SK-N-SH (cell line): ENCODE results near the gene HDAC4. TPM values are rescaled to one million over a fixed set of nuclear protein-coding genes. Genes with fewer than 3 reads are reported as not detected.

Source experiments
- CTCF ChIA-PET: fragments of 300-600, 350-600 bp; formaldehyde crosslinking; extraction: SDS; loops from one replicate; lab custom pipeline; 2021; lab: Yijun Ruan, JAX
- POLR2A ChIA-PET: fragments of 350-600 bp; sonication (Branson Sonifier 250); formaldehyde crosslinking; extraction: SDS; loops from one replicate; lab custom pipeline; 2020; ENCODE audit warnings: antibody characterized with exemption, inconsistent platforms; lab: Yijun Ruan, JAX
- DNase-seq: peaks from one replicate; pipeline ENCODE4 v3.0.0; 2012
- H2AFZ ChIP-seq: fragments of 200-600 bp; sonication (generic); 2 replicates; pipeline ENCODE4 v1.8.1; 2016; ENCODE audit warnings: antibody characterized with exemption, mild to moderate bottlenecking, low read depth
- H3F3A ChIP-seq: fragments of 200-600 bp; sonication (generic); replicated peaks from 2 replicates; pipeline ENCODE3; 2016; ENCODE audit warnings: antibody characterized with exemption, mild to moderate bottlenecking; ENCODE audit not compliant: insufficient read depth
- H3K27ac ChIP-seq, 2 experiments: fragments of 200-500 bp in 1 of 2; fragments of 200-600 bp in 1 of 2; sonication (Bioruptor generic) in 1 of 2; sonication (generic), shearing (Covaris generic) in 1 of 2; 2 replicates each; pipeline versions ENCODE4 v1.5.1 to v1.6.1; 2014 to 2016; ENCODE audit warnings: low read depth in 2 of 2, inconsistent platforms in 1 of 2, low read length in 1 of 2, mild to moderate bottlenecking in 1 of 2, mixed read lengths in 1 of 2
- H3K27me3 ChIP-seq: fragments of 200-600 bp; sonication (generic), shearing (Covaris generic); 2 replicates; pipeline ENCODE4 v1.6.1; 2016; ENCODE audit warnings: mixed run types; ENCODE audit not compliant: insufficient read depth
- H3K36me3 ChIP-seq, 2 experiments: fragments of 200-500 bp in 1 of 2; fragments of 200-600 bp in 1 of 2; sonication (Bioruptor generic) in 1 of 2; sonication (generic) in 1 of 2; replicated peaks in 1 of 2; 2 replicates each; pipeline versions ENCODE3 to v1.5.1; 2014 to 2016; ENCODE audit warnings: low read length in 1 of 2, mild to moderate bottlenecking in 1 of 2; ENCODE audit not compliant: insufficient read depth in 2 of 2, control insufficient read depth in 1 of 2
- H3K4me1 ChIP-seq, 2 experiments: fragments of 200-500 bp in 1 of 2; fragments of 200-600 bp in 1 of 2; sonication (Bioruptor generic) in 1 of 2; sonication (generic), shearing (Covaris generic) in 1 of 2; 2 replicates each; pipeline versions ENCODE4 v1.5.1 to v1.6.1; 2014 to 2016; ENCODE audit warnings: low read depth in 1 of 2, low read length in 1 of 2, mixed run types in 1 of 2; ENCODE audit not compliant: insufficient read depth in 2 of 2, control insufficient read depth in 1 of 2
- H3K4me2 ChIP-seq: fragments of 200-600 bp; sonication (generic), shearing (Covaris generic); 2 replicates; pipeline ENCODE4 v1.6.1; 2017; ENCODE audit warnings: mixed run types
- H3K4me3 ChIP-seq, 2 experiments: fragments of 200-500 bp in 1 of 2; fragments of 200-600 bp in 1 of 2; sonication (Bioruptor generic) in 1 of 2; sonication (generic), shearing (Covaris generic) in 1 of 2; 2 replicates each; pipeline versions ENCODE4 v1.5.1 to v1.8.1; 2014 to 2016; ENCODE audit warnings: low read depth in 2 of 2, inconsistent platforms in 1 of 2, low read length in 1 of 2, mild to moderate bottlenecking in 1 of 2, mixed read lengths in 1 of 2, moderate library complexity in 1 of 2
- H3K79me2 ChIP-seq: fragments of 200-600 bp; sonication (generic); 2 replicates; pipeline ENCODE4 v1.8.1; 2017; ENCODE audit warnings: mild to moderate bottlenecking; ENCODE audit not compliant: insufficient read depth
- H3K9ac ChIP-seq: fragments of 200-600 bp; sonication (generic); 2 replicates; pipeline ENCODE4 v1.6.1; 2017; ENCODE audit warnings: mixed run types
- H3K9me2 ChIP-seq: fragments of 200-600 bp; sonication (generic); 2 replicates; pipeline ENCODE4 v1.6.1; 2017; ENCODE audit warnings: mixed run types
- H3K9me3 ChIP-seq: fragments of 200-600 bp; sonication (generic); 2 replicates; pipeline ENCODE4 v1.6.1; 2017; ENCODE audit warnings: mixed run types, mild to moderate bottlenecking, moderate library complexity
- H4K20me1 ChIP-seq: fragments of 200-600 bp; sonication (generic); 2 replicates; pipeline ENCODE4 v1.6.1; 2017; ENCODE audit warnings: mild to moderate bottlenecking, mixed run types; ENCODE audit not compliant: insufficient read depth
- CHD2 ChIP-seq: fragments of 150-350 bp; IDR thresholded peaks from 2 replicates; pipeline ENCODE4 v1.6.1; 2018; ENCODE audit warnings: low read length; ENCODE audit not compliant: partially characterized antibody
- FOXM1 ChIP-seq: IDR thresholded peaks from 2 replicates; pipeline ENCODE4 v1.4.0; 2012; ENCODE audit warnings: low read depth, mild to moderate bottlenecking
- IRF3 ChIP-seq: fragments of 150-350 bp; IDR thresholded peaks from 2 replicates; pipeline ENCODE4 v1.6.1; 2016; ENCODE audit warnings: mild to moderate bottlenecking, low read depth, low read length
- RAD21 ChIP-seq: IDR thresholded peaks from 2 replicates; pipeline ENCODE4 v1.6.1; 2012; ENCODE audit warnings: mild to moderate bottlenecking, low read length
- RCOR1 ChIP-seq: fragments of 150-350 bp; IDR thresholded peaks from 2 replicates; pipeline ENCODE4 v1.6.1; 2017; ENCODE audit warnings: antibody characterized with exemption, low read length
- RXRA ChIP-seq: IDR thresholded peaks from 2 replicates; pipeline ENCODE4 v1.4.0; 2012; ENCODE audit warnings: low read depth, mild to moderate bottlenecking, borderline replicate concordance
- SIN3A ChIP-seq: IDR thresholded peaks from 2 replicates; pipeline ENCODE4 v1.6.1; 2012; ENCODE audit warnings: low read depth, mild to moderate bottlenecking, low read length, moderate library complexity, borderline replicate concordance
- SMC3 ChIP-seq: IDR thresholded peaks from 2 replicates; pipeline ENCODE4 v1.6.1; 2012; ENCODE audit warnings: low read depth, low read length, improper control_type of control experiment
- TCF12 ChIP-seq: IDR thresholded peaks from 2 replicates; pipeline ENCODE4 v1.4.0; 2012
- USF1 ChIP-seq: IDR thresholded peaks from 2 replicates; pipeline ENCODE4 v1.4.0; 2012; ENCODE audit warnings: low read depth, borderline replicate concordance
- YY1 ChIP-seq: IDR thresholded peaks from 2 replicates; pipeline ENCODE4 v1.4.0; 2012; ENCODE audit warnings: low read depth, mild to moderate bottlenecking
- WGBS: methylation state at CpG from one replicate; pipeline ENCODE4 v1.1.6; 2017; ENCODE audit warnings: low lambda C conversion rate; 5-methylcytosine and 5-hydroxymethylcytosine counted together
- polyA plus RNA-seq, 3 experiments: library from polyadenylated mRNA; depleted of rRNA; stranded (reverse); fragments of >200 nt; gene quantifications; 2 replicates each; pipeline ENCODE4 v1.2.3, GENCODE V29; 2012
- TF ChIP-seq, protein P1 (sequence below): IDR thresholded peaks from 2 replicates; pipeline ENCODE4 v1.4.0; 2012; ENCODE audit warnings: low read depth, borderline replicate concordance

The HDAC4 gene
- polyA plus RNA-seq, 1 of the 3 experiments (the other 2 are of a cell fraction): 5.5 TPM

GRCh38 chr2:239223310-239224198 is 177.3 kb downstream of the HDAC4 start (continued):
- no peak for TF ChIP-seq FOXM1
- TF ChIP-seq RAD21: no peak
- TF ChIP-seq RCOR1: no peak
- no peak for TF ChIP-seq SMC3
- no peak for TF ChIP-seq USF1
- TF ChIP-seq, protein P1, sequence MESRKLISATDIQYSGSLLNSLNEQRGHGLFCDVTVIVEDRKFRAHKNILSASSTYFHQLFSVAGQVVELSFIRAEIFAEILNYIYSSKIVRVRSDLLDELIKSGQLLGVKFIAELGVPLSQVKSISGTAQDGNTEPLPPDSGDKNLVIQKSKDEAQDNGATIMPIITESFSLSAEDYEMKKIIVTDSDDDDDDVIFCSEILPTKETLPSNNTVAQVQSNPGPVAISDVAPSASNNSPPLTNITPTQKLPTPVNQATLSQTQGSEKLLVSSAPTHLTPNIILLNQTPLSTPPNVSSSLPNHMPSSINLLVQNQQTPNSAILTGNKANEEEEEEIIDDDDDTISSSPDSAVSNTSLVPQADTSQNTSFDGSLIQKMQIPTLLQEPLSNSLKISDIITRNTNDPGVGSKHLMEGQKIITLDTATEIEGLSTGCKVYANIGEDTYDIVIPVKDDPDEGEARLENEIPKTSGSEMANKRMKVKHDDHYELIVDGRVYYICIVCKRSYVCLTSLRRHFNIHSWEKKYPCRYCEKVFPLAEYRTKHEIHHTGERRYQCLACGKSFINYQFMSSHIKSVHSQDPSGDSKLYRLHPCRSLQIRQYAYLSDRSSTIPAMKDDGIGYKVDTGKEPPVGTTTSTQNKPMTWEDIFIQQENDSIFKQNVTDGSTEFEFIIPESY: no peak
- no peak for TF ChIP-seq TCF12

GRCh38 chr2:239222706-239223309 is 178.0 kb downstream of the HDAC4 start:
- Histone ChIP-seq H3K4me1 (peaks cover 13 to 49% of the 10 kb centered on the region in 2 experiments), H3K9ac (no peak overlapping the region), H3K4me3 (no peak overlapping the region), H3K27me3 (no peaks in the 10 kb centered on the region), H3F3A (no peaks in the 10 kb centered on the region), H3K79me2 (0 out of 2 replicates have a peak, but pooled peaks cover 2% of the 10 kb centered on the region), H3K36me3 (no peaks in the 10 kb centered on the region), H3K27ac (no peak overlapping the region), H4K20me1 (no peaks in the 10 kb centered on the region), H3K9me3 (no peaks in the 10 kb centered on the region), H3K9me2 (no peaks in the 10 kb centered on the region), H3K4me2 (no peak overlapping the region), H2AFZ (no peak overlapping the region)
- ChIA-PET POLR2A (interaction anchor here (1.0 kb wide), 1 partner anchor 11 kb away, joined by 3 read pairs; no protein-coding TSS in a partner anchor), CTCF (interaction anchor here (1.1 kb wide), 1 partner anchor 16 kb away, joined by 3 read pairs; no protein-coding TSS in a partner anchor)
- TF ChIP-seq CHD2: no peak
- TF ChIP-seq RCOR1: no peak
- TF ChIP-seq, protein P1: no peak
- no peak for TF ChIP-seq TCF12
- no peak for TF ChIP-seq RXRA
- no peak for TF ChIP-seq RAD21
- no peak for TF ChIP-seq SIN3A
- TF ChIP-seq IRF3: no peak
- no peak for TF ChIP-seq YY1
- 87% methylated on average over 10 of the region's 10 CpGs for WGBS
- no peak for DNase-seq
